Measurements from ENCODE around the gene CD38.

The CD38 gene

GRCh38 chr4:15868111-15868510 is 90.0 kb downstream of the CD38 start:
- no peak for DNase-seq (ENCODE audit: low spot score)

GRCh38 chr4:15868826-15869413 is 90.8 kb downstream of the CD38 start:
- no peak for DNase-seq (ENCODE audit: low spot score)

- DNase-seq (ENCODE audit: low spot score) = no peak
These were observed 92.0 kb downstream of the CD38 start for GRCh38 chr4:15870079-15870478.

- no peak for DNase-seq (ENCODE audit: low spot score)
These were observed 93.0 kb downstream of the CD38 start for GRCh38 chr4:15870921-15871664.

GRCh38 chr4:15873117-15873516 is 95.0 kb downstream of the CD38 start:
- DNase-seq (ENCODE audit: low spot score) = no peak

- DNase-seq (ENCODE audit: low spot score) = no peak
These were observed 96.5 kb downstream of the CD38 start for GRCh38 chr4:15874671-15875070.

- no peak for DNase-seq (ENCODE audit: low spot score)
These were observed 97.7 kb downstream of the CD38 start for GRCh38 chr4:15875663-15876460.

GRCh38 chr4:15878011-15878410 is 99.9 kb downstream of the CD38 start:
- DNase-seq (ENCODE audit: low spot score) = no peak

GRCh38 chr4:15881820-15882219 is 103.7 kb downstream of the CD38 start:
- DNase-seq (ENCODE audit: low spot score) = no peak

- peak; percentile 78 for DNase-seq (ENCODE audit: low spot score)
These were observed 104.6 kb downstream of the CD38 start for GRCh38 chr4:15882675-15883086.

- no peak for DNase-seq (ENCODE audit: low spot score)
These were observed 105.6 kb downstream of the CD38 start for GRCh38 chr4:15883610-15884243.

- no peak for DNase-seq (ENCODE audit: low spot score)
These were observed 106.5 kb downstream of the CD38 start for GRCh38 chr4:15884666-15885065.

GRCh38 chr4:15885422-15885821 is 107.3 kb downstream of the CD38 start:
- DNase-seq (ENCODE audit: low spot score) = no peak

- DNase-seq (ENCODE audit: low spot score) = no peak
These were observed 110.4 kb downstream of the CD38 start for GRCh38 chr4:15888515-15888914.

GRCh38 chr4:15890246-15890829 is 112.2 kb downstream of the CD38 start:
- no peak for DNase-seq (ENCODE audit: low spot score)

- DNase-seq (ENCODE audit: low spot score) = no peak
These were observed 113.2 kb downstream of the CD38 start for GRCh38 chr4:15891312-15891711.

GRCh38 chr4:15893962-15894361 is 115.8 kb downstream of the CD38 start:
- peak; percentile 57 for DNase-seq (ENCODE audit: low spot score)

- DNase-seq (ENCODE audit: low spot score) = no peak
These were observed 116.3 kb downstream of the CD38 start for GRCh38 chr4:15894393-15894792.

GRCh38 chr4:15894921-15895916 is 117.1 kb downstream of the CD38 start:
- DNase-seq (ENCODE audit: low spot score) = no peak

- no peak for DNase-seq (ENCODE audit: low spot score)
These were observed 119.4 kb downstream of the CD38 start for GRCh38 chr4:15897577-15897976.

- DNase-seq (ENCODE audit: low spot score) = no peak
These were observed 120.8 kb downstream of the CD38 start for GRCh38 chr4:15898902-15899301.

All from LoVo (cell line).